ENCODE results near the gene PPP2R5C.

PPP2R5C gene

DNA sequence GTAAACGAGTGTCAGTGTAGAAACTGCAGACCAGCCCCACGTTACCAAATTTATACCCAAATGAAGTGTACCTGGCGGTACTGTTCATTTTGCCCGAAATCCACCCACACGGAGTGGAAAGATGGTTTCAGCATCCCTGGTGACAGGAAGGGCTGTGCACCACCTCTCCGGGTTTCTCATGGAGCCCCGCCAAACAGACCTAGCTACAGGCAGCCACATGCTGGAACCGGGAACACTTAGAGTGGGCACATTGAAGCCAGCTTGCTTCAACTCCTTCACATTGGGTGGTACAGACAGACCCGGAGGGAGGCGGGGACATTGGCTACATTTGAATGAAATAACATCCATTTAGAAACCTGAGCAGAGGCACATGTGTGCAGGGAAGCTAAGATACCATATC is 84.4 kb downstream of the PPP2R5C start:
- Histone ChIP-seq H3K4me3 (ENCODE audit: low read length) (no peak overlapping the region), H3K27ac (ENCODE audit: low read depth, low read length) (no peak overlapping the region), H3K4me1 (ENCODE audit: control insufficient read depth, insufficient read depth, low read length) (peaks cover under 1% of the 10 kb centered on the region), H3K36me3 (ENCODE audit: control insufficient read depth, insufficient read depth, low read length) (no peaks in the 10 kb centered on the region), H3K27me3 (ENCODE audit: control insufficient read depth, insufficient read depth, low read length) (no peaks in the 10 kb centered on the region), H3K9ac (ENCODE audit: low read length) (no peak overlapping the region)

DNA sequence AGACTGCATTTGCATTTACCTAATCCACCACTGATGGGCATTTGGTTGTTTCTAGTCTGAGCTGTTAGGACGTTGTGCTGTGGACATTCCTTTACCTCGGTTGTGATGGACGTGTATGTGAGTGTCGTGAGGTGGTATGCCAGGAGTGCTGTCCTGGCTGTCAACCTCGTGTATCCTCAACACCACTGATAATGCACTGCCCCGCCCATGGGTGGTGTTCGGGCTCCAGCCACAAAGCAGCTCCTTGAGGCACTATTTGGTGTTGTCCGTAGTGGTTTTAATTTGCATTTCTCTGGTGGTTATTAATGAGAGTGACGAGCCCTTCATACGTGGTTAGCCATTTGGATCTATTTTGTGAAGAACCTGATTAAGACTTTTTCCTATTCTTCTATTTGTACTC is 87.6 kb downstream of the PPP2R5C start:
- H3K27ac ChIP-seq (ENCODE audit: low read depth, low read length), result no peak overlapping the region
- H3K9ac ChIP-seq (ENCODE audit: low read length), result no peak overlapping the region
- peaks cover 6% of the 10 kb centered on the region for H3K4me1 ChIP-seq (ENCODE audit: control insufficient read depth, insufficient read depth, low read length)
- H3K27me3 ChIP-seq (ENCODE audit: control insufficient read depth, insufficient read depth, low read length), result no peaks in the 10 kb centered on the region
- no peaks in the 10 kb centered on the region for H3K36me3 ChIP-seq (ENCODE audit: control insufficient read depth, insufficient read depth, low read length)
- H3K4me3 ChIP-seq (ENCODE audit: low read length), result no peak overlapping the region

DNA sequence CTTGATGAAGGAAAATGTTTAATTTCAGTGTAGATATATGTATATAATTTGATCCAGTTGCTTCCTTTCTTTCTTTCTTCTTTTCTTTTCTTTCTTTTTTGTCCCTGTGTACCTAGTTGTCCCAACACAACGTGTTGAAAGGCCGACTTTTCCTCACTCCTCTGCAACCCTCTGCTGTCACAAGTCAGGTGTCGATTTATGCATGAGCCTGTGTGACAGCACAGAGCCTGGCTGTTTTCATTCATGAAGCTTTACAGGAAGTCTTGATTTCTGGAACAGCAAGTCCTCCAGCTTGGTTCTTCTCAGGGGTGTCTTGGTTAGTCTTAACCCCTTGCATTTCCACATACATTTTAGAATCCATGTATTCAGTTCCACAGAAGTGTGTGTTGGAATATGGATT is 88.1 kb downstream of the PPP2R5C start:
- Histone ChIP-seq H3K4me3 (ENCODE audit: low read length) (no peak overlapping the region), H3K27ac (ENCODE audit: low read depth, low read length) (no peak overlapping the region), H3K4me1 (ENCODE audit: control insufficient read depth, insufficient read depth, low read length) (peaks cover 10% of the 10 kb centered on the region), H3K27me3 (ENCODE audit: control insufficient read depth, insufficient read depth, low read length) (no peaks in the 10 kb centered on the region), H3K9ac (ENCODE audit: low read length) (no peak overlapping the region), H3K36me3 (ENCODE audit: control insufficient read depth, insufficient read depth, low read length) (peaks cover 2% of the 10 kb centered on the region)

DNA sequence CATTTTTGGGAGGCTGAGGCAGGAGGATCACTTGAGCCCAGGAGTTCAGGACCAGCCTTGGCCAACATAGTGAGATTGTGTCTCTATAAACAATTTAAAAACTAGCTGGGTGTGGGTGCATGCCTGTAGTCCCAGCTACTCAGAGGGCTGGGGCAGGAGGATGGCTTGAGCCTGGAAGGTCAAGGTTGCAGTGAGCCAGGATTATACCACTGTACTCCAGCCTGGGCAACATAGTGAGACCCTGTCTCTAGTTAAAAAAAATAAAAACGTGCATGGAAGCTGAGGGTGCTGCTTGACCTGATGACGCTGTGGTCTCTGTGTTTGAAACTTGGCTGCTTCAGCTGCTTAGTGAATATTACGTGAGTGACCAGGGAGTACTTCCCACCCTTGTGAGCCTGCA is 89.7 kb downstream of the PPP2R5C start:
- H3K27ac ChIP-seq (ENCODE audit: low read depth, low read length), result no peak overlapping the region
- peaks cover 14% of the 10 kb centered on the region for H3K4me1 ChIP-seq (ENCODE audit: control insufficient read depth, insufficient read depth, low read length)
- H3K27me3 ChIP-seq (ENCODE audit: control insufficient read depth, insufficient read depth, low read length), result no peaks in the 10 kb centered on the region
- peaks cover 2% of the 10 kb centered on the region for H3K36me3 ChIP-seq (ENCODE audit: control insufficient read depth, insufficient read depth, low read length)
- H3K9ac ChIP-seq (ENCODE audit: low read length), result no peak overlapping the region
- no peak overlapping the region for H3K4me3 ChIP-seq (ENCODE audit: low read length)

DNA sequence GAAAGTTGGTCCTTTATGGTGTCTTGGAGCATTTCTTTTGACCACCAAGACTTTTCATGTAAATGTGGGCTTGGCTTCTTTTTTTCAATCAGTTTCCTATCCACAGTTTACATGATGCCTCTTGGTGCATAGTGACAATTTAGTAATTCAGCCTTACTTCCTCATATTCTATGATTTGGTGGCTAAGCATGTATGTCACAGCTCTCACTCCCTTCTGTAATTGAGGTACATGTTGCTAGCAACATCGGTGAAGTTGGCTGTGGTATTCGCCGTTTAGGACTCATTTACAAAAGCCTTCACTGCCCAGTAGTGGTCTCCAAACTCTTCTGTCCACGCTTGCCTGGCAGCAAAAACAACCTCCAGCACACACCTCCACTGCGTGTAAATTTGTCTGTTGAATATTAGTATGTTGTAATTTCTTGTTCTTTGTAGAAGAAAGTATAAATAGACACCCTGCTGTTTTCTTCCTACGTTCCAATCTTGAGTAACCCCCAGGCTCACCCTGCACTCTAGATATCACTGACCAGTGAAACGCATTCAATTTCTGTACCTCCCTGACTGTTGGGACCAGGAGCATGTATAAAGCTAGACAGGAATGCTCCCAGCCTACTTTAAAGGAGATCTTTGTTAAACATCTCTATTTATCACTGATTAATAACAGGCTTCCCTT is 90.4 kb downstream of the PPP2R5C start:
- Histone ChIP-seq H3K27ac (ENCODE audit: low read depth, low read length) (no peak overlapping the region), H3K4me3 (ENCODE audit: low read length) (no peak overlapping the region), H3K27me3 (ENCODE audit: control insufficient read depth, insufficient read depth, low read length) (no peaks in the 10 kb centered on the region), H3K4me1 (ENCODE audit: control insufficient read depth, insufficient read depth, low read length) (peaks cover 14% of the 10 kb centered on the region), H3K9ac (ENCODE audit: low read length) (no peak overlapping the region), H3K36me3 (ENCODE audit: control insufficient read depth, insufficient read depth, low read length) (peaks cover 2% of the 10 kb centered on the region)

DNA sequence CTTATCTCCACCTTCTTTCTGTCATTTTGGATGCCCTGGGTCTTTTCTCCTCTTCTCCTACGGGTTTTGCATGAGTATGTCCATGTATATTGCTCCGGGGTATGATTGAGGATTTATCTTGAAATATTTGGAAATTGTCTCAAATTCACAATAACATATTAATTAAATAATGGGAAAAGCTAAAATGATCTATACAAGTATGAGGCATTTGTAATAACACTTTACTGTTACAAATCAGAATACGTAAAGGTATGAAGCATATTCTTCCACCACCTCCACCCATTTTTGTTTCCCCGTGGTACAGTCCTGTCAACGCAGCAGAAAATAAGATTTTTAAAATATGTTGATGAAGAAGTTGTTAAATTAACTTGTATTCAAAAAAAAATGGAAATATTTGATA is 91.3 kb downstream of the PPP2R5C start:
- H3K4me3 ChIP-seq (ENCODE audit: low read length), result no peak overlapping the region
- no peak overlapping the region for H3K9ac ChIP-seq (ENCODE audit: low read length)
- H3K27ac ChIP-seq (ENCODE audit: low read depth, low read length), result no peak overlapping the region
- peaks cover 7% of the 10 kb centered on the region for H3K36me3 ChIP-seq (ENCODE audit: control insufficient read depth, insufficient read depth, low read length)
- H3K27me3 ChIP-seq (ENCODE audit: control insufficient read depth, insufficient read depth, low read length), result no peaks in the 10 kb centered on the region
- H3K4me1 ChIP-seq (ENCODE audit: control insufficient read depth, insufficient read depth, low read length), result peaks cover 14% of the 10 kb centered on the region

DNA sequence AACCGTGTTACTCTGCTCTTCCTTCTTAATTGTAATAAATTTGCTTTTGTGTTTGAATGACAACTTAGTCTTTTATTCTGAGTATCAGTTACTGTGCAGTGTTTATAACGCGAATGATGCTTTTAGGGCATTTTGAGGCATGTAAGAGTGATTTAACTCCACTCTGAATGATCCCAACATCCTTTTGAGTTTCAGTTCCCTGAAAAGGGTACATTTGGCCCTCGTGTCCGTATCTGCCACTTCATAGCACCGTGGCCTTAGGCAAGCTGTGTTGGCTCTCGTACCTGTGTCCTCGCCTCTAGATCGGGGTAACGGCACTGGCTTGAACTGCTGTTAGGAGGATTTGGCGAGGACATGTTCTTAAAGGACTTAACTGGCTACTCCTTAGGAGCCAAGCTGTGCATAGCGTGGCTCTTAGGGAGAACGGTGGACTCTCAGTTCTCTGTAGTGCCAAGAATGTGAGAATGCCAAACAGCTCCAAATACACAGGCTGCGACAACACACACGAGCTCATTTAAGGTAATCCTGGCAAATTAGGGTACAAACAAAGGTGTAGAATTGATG is 92.0 kb downstream of the PPP2R5C start:
- Histone ChIP-seq H3K36me3 (ENCODE audit: control insufficient read depth, insufficient read depth, low read length) (peaks cover 7% of the 10 kb centered on the region), H3K4me1 (ENCODE audit: control insufficient read depth, insufficient read depth, low read length) (peaks cover 14% of the 10 kb centered on the region), H3K4me3 (ENCODE audit: low read length) (no peak overlapping the region), H3K9ac (ENCODE audit: low read length) (no peak overlapping the region), H3K27me3 (ENCODE audit: control insufficient read depth, insufficient read depth, low read length) (no peaks in the 10 kb centered on the region), H3K27ac (ENCODE audit: low read depth, low read length) (no peak overlapping the region)

DNA sequence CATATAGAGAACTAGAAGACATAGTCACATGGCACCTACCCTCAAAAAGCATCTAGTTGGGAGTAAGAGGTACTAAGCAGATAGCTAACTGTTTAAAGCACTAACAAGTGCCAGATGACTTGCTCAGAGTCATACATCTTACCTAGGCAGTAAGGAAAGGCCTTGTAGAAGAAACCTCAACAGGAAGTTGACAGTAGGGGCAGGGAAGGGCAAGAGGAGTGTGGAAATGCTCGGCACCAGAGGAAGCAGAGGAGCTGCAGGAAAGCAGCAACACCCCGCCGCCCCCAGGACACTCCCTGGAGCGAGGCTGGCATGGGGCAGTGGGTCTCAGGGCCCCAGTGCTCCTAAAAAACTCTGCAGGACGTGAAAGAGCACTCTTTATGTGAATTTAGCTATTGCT is 92.9 kb downstream of the PPP2R5C start:
- Histone ChIP-seq H3K36me3 (ENCODE audit: control insufficient read depth, insufficient read depth, low read length) (peaks cover 7% of the 10 kb centered on the region), H3K4me3 (ENCODE audit: low read length) (no peak overlapping the region), H3K27ac (ENCODE audit: low read depth, low read length) (no peak overlapping the region), H3K4me1 (ENCODE audit: control insufficient read depth, insufficient read depth, low read length) (peaks cover 14% of the 10 kb centered on the region), H3K9ac (ENCODE audit: low read length) (no peak overlapping the region), H3K27me3 (ENCODE audit: control insufficient read depth, insufficient read depth, low read length) (no peaks in the 10 kb centered on the region)

DNA sequence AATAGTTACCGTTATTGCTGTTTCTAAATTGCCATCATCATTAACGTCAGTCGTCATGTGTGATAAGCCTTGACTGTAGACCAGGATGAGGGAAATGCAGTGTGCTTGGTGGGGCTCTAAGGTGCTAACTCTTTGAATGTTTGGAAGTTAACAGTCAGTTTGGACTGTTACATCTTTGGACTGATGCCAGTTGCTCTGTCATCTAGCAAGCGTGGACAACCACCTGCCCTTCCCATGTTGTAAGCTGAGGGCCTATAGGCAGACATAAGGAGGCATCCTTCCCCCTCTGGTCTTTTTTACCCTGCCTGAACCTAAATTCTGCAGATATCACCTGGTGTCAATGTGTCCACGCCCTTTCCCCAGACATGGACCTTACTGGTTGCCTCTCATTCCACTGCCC is 94.4 kb downstream of the PPP2R5C start:
- no peak overlapping the region for H3K9ac ChIP-seq (ENCODE audit: low read length)

DNA sequence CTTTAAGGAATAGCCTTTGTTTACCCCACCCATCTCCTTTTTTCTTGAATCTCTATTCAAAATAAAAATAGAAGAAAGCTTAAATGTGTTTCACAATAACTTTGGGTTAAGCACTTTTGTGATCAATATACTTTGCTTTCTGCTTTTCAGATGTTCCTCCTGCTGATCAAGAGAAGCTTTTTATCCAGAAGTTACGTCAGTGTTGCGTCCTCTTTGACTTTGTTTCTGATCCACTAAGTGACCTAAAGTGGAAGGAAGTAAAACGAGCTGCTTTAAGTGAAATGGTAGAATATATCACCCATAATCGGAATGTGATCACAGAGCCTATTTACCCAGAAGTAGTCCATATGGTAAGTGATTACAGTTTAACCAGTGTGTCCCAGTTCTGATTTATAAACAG is 95.0 kb downstream of the PPP2R5C start:
- no peaks in the 10 kb centered on the region for H3K27me3 ChIP-seq (ENCODE audit: control insufficient read depth, insufficient read depth, low read length)
- H3K36me3 ChIP-seq (ENCODE audit: control insufficient read depth, insufficient read depth, low read length), result peaks cover 7% of the 10 kb centered on the region
- H3K9ac ChIP-seq (ENCODE audit: low read length), result no peak overlapping the region
- no peak overlapping the region for H3K27ac ChIP-seq (ENCODE audit: low read depth, low read length)
- H3K4me1 ChIP-seq (ENCODE audit: control insufficient read depth, insufficient read depth, low read length), result peaks cover 14% of the 10 kb centered on the region
- no peak overlapping the region for H3K4me3 ChIP-seq (ENCODE audit: low read length)

More for the DNA sequence above, 94.4 kb downstream of the PPP2R5C start:
- no peak overlapping the region for H3K27ac ChIP-seq (ENCODE audit: low read depth, low read length)
- H3K4me1 ChIP-seq (ENCODE audit: control insufficient read depth, insufficient read depth, low read length), result peaks cover 14% of the 10 kb centered on the region
- H3K4me3 ChIP-seq (ENCODE audit: low read length), result no peak overlapping the region
- peaks cover 7% of the 10 kb centered on the region for H3K36me3 ChIP-seq (ENCODE audit: control insufficient read depth, insufficient read depth, low read length)
- no peaks in the 10 kb centered on the region for H3K27me3 ChIP-seq (ENCODE audit: control insufficient read depth, insufficient read depth, low read length)

DNA sequence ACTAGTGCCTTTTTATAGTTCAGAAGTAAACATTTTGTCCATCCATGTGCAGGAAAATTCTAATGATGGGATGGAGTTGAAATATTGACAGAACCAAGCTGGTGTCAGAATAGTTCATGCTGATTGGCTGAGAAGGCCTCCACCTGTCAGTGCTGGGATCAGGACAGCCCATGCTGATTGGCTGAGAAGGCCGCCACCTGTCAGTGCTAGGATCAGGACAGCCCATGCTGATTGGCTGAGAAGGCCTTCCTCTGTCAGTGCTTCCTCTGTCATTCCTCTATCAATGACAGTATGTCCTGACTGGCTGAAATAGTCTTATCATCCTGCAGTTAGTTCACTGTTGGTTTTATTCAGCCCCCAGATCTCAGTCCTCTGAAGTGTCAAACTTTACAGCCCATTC is 95.7 kb downstream of the PPP2R5C start:
- peaks cover 14% of the 10 kb centered on the region for H3K4me1 ChIP-seq (ENCODE audit: control insufficient read depth, insufficient read depth, low read length)
- peaks cover 7% of the 10 kb centered on the region for H3K36me3 ChIP-seq (ENCODE audit: control insufficient read depth, insufficient read depth, low read length)
- H3K4me3 ChIP-seq (ENCODE audit: low read length), result no peak overlapping the region
- no peak overlapping the region for H3K9ac ChIP-seq (ENCODE audit: low read length)
- no peak overlapping the region for H3K27ac ChIP-seq (ENCODE audit: low read depth, low read length)
- H3K27me3 ChIP-seq (ENCODE audit: control insufficient read depth, insufficient read depth, low read length), result no peaks in the 10 kb centered on the region

DNA sequence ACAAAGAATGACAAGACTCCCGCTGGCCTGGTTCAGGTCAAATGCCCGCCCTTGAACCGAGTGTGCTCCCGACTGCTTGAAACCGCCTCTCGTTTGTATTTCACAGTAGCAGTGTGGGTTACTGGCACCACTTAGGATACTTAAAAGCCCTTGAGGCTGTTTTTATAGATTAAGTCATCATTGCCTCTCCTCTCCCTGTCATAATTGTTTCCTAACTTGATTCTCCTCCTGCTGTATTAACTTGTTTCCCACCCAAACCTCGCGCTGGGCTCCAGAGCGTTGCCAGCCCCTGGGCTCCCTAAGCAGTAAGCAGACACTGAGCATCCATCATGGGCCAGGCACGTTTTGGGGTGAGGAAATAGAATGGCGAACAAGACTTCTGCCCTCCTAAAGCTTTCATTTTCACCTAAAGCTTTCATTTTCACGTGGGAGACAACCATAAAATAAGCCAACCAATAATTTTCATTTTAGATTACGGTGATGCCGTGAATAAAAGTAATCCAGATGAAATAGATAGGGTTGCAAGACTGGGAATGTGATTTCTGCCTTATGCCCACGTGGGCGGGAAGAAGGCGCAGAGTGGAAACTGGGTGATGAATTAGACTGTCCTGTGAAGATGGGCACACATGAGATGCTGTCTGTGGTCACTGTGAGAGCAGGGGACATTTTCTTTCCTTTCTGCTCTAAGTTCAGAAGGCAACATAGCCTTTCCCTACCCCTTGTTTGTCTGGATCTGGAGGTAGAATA is 97.5 kb downstream of the PPP2R5C start:
- Histone ChIP-seq H3K36me3 (ENCODE audit: control insufficient read depth, insufficient read depth, low read length) (peaks cover 7% of the 10 kb centered on the region), H3K4me3 (ENCODE audit: low read length) (no peak overlapping the region), H3K27me3 (ENCODE audit: control insufficient read depth, insufficient read depth, low read length) (no peaks in the 10 kb centered on the region), H3K27ac (ENCODE audit: low read depth, low read length) (no peak overlapping the region), H3K9ac (ENCODE audit: low read length) (no peak overlapping the region), H3K4me1 (ENCODE audit: control insufficient read depth, insufficient read depth, low read length) (peaks cover 10% of the 10 kb centered on the region)

DNA sequence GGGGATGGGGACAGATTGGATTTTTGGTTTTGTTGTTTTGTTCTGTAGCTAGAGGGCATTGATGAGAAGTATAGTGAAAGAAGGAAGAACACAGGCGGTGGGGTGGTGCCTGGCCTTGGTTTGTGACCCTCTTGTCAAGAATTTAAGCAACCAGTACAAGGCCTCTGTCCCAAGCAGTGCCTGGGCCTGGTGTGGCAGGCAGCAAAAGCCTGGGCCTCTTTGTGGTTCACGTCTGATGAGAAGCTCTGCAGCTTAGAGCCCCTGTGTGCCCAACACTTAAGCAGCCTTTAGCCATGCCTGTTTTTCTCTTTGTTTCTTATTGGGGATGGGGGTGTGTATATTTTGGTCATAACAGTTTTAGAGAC is 98.0 kb downstream of the PPP2R5C start:
- Histone ChIP-seq H3K9ac (ENCODE audit: low read length) (no peak overlapping the region), H3K27ac (ENCODE audit: low read depth, low read length) (no peak overlapping the region), H3K4me3 (ENCODE audit: low read length) (no peak overlapping the region), H3K27me3 (ENCODE audit: control insufficient read depth, insufficient read depth, low read length) (no peaks in the 10 kb centered on the region), H3K4me1 (ENCODE audit: control insufficient read depth, insufficient read depth, low read length) (peaks cover 5% of the 10 kb centered on the region), H3K36me3 (ENCODE audit: control insufficient read depth, insufficient read depth, low read length) (peaks cover 4% of the 10 kb centered on the region)

Measured in rectal smooth muscle tissue (tissue), 1 donor.